Measurements from ENCODE around the gene ARHGEF19.

DNA sequence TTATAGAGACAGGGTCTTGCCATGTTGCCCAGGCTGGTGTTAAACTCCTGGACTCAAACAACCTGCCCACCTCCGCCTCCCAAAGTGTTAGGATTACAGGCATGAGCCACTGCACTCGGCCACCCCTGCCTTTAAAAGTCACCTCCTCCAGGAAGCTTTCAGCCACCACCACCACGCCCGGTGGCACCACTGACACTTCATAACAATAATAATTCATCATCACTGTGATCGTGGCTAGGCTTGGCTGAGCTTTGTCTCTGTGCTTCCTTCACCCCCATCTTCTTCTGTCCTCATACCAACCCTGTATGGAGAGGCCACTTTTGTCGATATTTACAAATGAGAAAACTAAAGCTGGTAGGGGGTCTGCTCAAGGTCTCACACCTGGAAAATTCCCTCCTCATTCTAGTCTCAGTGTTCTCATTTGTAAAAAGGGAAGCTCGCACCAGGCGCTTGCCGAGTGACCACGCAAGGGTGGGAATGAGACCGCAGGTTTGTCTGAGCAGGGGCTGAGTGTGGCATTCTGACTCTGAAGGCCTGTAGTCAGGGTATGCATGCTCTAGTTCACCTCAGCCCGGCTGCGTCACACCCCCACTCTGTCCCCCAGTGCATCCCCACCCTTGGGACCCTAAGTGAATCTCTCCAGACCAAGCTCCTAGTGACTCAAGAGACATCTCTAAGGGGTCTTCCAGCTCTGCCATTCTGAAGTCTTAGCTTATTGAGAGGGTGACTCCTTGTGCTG, 43.7 kb downstream of the ARHGEF19 start:
- no peak for TF ChIP-seq POLR2A (IDR thresholded peaks at IDR 0.05)
- TF ChIP-seq, protein P1, sequence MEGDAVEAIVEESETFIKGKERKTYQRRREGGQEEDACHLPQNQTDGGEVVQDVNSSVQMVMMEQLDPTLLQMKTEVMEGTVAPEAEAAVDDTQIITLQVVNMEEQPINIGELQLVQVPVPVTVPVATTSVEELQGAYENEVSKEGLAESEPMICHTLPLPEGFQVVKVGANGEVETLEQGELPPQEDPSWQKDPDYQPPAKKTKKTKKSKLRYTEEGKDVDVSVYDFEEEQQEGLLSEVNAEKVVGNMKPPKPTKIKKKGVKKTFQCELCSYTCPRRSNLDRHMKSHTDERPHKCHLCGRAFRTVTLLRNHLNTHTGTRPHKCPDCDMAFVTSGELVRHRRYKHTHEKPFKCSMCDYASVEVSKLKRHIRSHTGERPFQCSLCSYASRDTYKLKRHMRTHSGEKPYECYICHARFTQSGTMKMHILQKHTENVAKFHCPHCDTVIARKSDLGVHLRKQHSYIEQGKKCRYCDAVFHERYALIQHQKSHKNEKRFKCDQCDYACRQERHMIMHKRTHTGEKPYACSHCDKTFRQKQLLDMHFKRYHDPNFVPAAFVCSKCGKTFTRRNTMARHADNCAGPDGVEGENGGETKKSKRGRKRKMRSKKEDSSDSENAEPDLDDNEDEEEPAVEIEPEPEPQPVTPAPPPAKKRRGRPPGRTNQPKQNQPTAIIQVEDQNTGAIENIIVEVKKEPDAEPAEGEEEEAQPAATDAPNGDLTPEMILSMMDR (IDR thresholded peaks at IDR 0.05): no peak
- no peak for TF ChIP-seq EP300 (IDR thresholded peaks at IDR 0.05)

Data from stomach (tissue), 4 donors.